HepG2 (cell line): Measurements from ENCODE around the gene C3orf22. TPM values are rescaled to one million over a fixed set of nuclear protein-coding genes. Genes with fewer than 3 reads are reported as not detected.

Experiments
- ATAC-seq: fragments of 200-7000 bp; cut with Tn5 transposase; 3 replicates; pipeline ENCODE4 v1.9.1; 2020; ENCODE audit warnings: mild to moderate bottlenecking, moderate library complexity
- BruUV-seq: library from RNA; stranded (reverse); fragments of 400-500 nt; replicated peaks from 2 replicates; lab custom pipeline; 2021; lab: Mats Ljungman, UMichigan
- CTCF ChIA-PET: fragments of 300-600 bp; formaldehyde crosslinking; extraction: SDS; loops from one replicate; lab custom pipeline; 2021; ENCODE audit warnings: low total read pairs, inconsistent platforms, low intra/inter-chr PET ratio; lab: Yijun Ruan, JAX
- POLR2A ChIA-PET: fragments of 350-600 bp; sonication (Branson Sonifier 250); formaldehyde crosslinking; loops from one replicate; lab custom pipeline; 2020; ENCODE audit warnings: antibody characterized with exemption, inconsistent platforms; lab: Yijun Ruan, JAX
- DNase-seq: peaks from one replicate; pipeline ENCODE4 v3.0.0-alpha.2; 2015; ENCODE audit warnings: low spot score
- FAIRE-seq: peaks from 3 replicates; lab custom pipeline; 2011; peaks lifted over from hg19 to GRCh38; lab: Jason Lieb, UNC
- H2AFZ ChIP-seq: one replicate; pipeline ENCODE4 v1.6.1; 2011; ENCODE audit warnings: low read length, inconsistent platforms
- H3K27ac ChIP-seq: fragments of 300-600 bp; 3 replicates; pipeline ENCODE4 v1.8.0; 2011; ENCODE audit warnings: mixed run types, mild to moderate bottlenecking, mixed read lengths, low read length, inconsistent platforms; ENCODE audit not compliant: insufficient read depth; ENCODE audit errors: extremely low read length
- H3K27me3 ChIP-seq, 2 experiments: fragments of 200-600 bp in 1 of 2; 2 replicates in 1 of 2; 3 replicates in 1 of 2; pipeline versions ENCODE4 v1.6.0 to v1.8.0; 2011; ENCODE audit warnings: low read length in 2 of 2, mild to moderate bottlenecking in 2 of 2, moderate library complexity in 2 of 2, inconsistent platforms in 1 of 2; ENCODE audit not compliant: insufficient read depth in 2 of 2, control insufficient read depth in 1 of 2
- H3K36me3 ChIP-seq, 2 experiments: fragments of 200-600 bp in 1 of 2; replicated peaks in 1 of 2; 2 replicates in 1 of 2; 3 replicates in 1 of 2; pipeline versions ENCODE4 v1.5.1 to v1.8.0; 2011; ENCODE audit warnings: low read length in 2 of 2, inconsistent platforms in 1 of 2; ENCODE audit not compliant: insufficient read depth in 2 of 2, control insufficient read depth in 1 of 2
- H3K4me1 ChIP-seq: 2 replicates; pipeline ENCODE4 v1.5.1; 2012; ENCODE audit warnings: low read length, inconsistent platforms; ENCODE audit not compliant: insufficient read depth
- H3K4me2 ChIP-seq: 2 replicates; pipeline ENCODE4 v1.6.0; 2011; ENCODE audit warnings: low read depth, low read length, inconsistent platforms
- H3K4me3 ChIP-seq, 3 experiments: fragments of 200-600 bp in 1 of 3; sonication (generic), shearing (Covaris generic) in 1 of 3; replicated peaks in 1 of 3; 2 replicates each; pipeline ENCODE4 v1.5.1; 2011 to 2016; ENCODE audit warnings: low read length in 3 of 3, inconsistent platforms in 2 of 3, low read depth in 2 of 3, mild to moderate bottlenecking in 2 of 3, control low read depth in 1 of 3, mixed read lengths in 1 of 3; ENCODE audit not compliant: insufficient read depth in 1 of 3
- H3K79me2 ChIP-seq: one replicate; pipeline ENCODE4 v1.6.1; 2011; ENCODE audit warnings: low read length, inconsistent platforms; ENCODE audit not compliant: insufficient read depth
- H3K9ac ChIP-seq: 2 replicates; pipeline ENCODE4 v1.6.0; 2011; ENCODE audit warnings: mild to moderate bottlenecking, low read depth, low read length, inconsistent platforms; ENCODE audit not compliant: insufficient read depth
- H3K9me3 ChIP-seq: 2 replicates; pipeline ENCODE4 v1.5.1; 2012; ENCODE audit warnings: mild to moderate bottlenecking, low read length
- H4K20me1 ChIP-seq: 2 replicates; pipeline ENCODE4 v1.6.0; 2011; ENCODE audit warnings: inconsistent platforms, mild to moderate bottlenecking, low read length, moderate library complexity; ENCODE audit not compliant: insufficient read depth
- SRSF4 ChIP-seq: fragments of 200-400 bp; formaldehyde crosslinking; IDR thresholded peaks from one replicate; pipeline ENCODE4 v1.6.1; 2018; ENCODE audit warnings: mild to moderate bottlenecking, low read depth, low read length, moderate library complexity; ENCODE audit not compliant: poor library complexity, severe bottlenecking
- ZC3H4 ChIP-seq: sonication (generic); formaldehyde crosslinking; IDR thresholded peaks from 2 replicates; pipeline ENCODE4 v1.4.0; 2020; ENCODE audit warnings: missing genetic modification reagents, borderline replicate concordance
- ZNF180 ChIP-seq: sonication (generic); formaldehyde crosslinking; IDR thresholded peaks from 2 replicates; pipeline ENCODE4 v1.4.0; 2020; ENCODE audit warnings: low read depth, missing genetic modification reagents, borderline replicate concordance
- ZNF407 ChIP-seq: sonication (generic); formaldehyde crosslinking; IDR thresholded peaks from one replicate; pipeline ENCODE4 v1.5.1; 2020; ENCODE audit warnings: mild to moderate bottlenecking, missing genetic modification reagents; ENCODE audit errors: not compliant biosample characterization
- WGBS: methylation state at CpG from one replicate; pipeline ENCODE4 v1.1.6; 2017; ENCODE audit warnings: low lambda C conversion rate; 5-methylcytosine and 5-hydroxymethylcytosine counted together
- in situ Hi-C: cut with HindIII; loops from 2 replicates; pipeline ENCODE4 v1.10.0; 2017; ENCODE audit warnings: low pct_unique_long_range_greater_than_20kb; ENCODE audit not compliant: extremely low pct_ligation_motif_present
- intact Hi-C: fragments of 100-400 bp; cut with micrococcal nuclease; formaldehyde crosslinking; loops from one replicate; pipeline ENCODE4 v1.10.0; 2022; ENCODE audit not compliant: unreplicated experiment
- polyA plus RNA-seq, 8 experiments: library from polyadenylated mRNA; depleted of rRNA in 3 of 8; stranded (reverse) in 7 of 8; unstranded in 1 of 8; fragments of >200 nt; fragmentation: Illumina TruSeq in 4 of 8; extraction: Trizol in 4 of 8; gene quantifications; 2 replicates each; pipeline versions ENCODE4 v1.2.1 to v1.2.3, GENCODE V29; 2011 to 2016; ENCODE audit warnings: low read depth in 4 of 8, missing spikeins in 1 of 8, mixed read lengths in 1 of 8; ENCODE audit not compliant: insufficient read depth in 1 of 8
- total RNA-seq, 5 experiments: library from RNA; depleted of rRNA; stranded (reverse); fragments of >200 nt; fragmentation: Illumina TruSeq; extraction: Trizol; gene quantifications; 2 replicates each; pipeline ENCODE4 v1.2.3, GENCODE V29; 2016; ENCODE audit warnings: low read depth in 1 of 5
- TF ChIP-seq, protein P1 (sequence below): sonication (generic); formaldehyde crosslinking; IDR thresholded peaks from 2 replicates; pipeline ENCODE4 v1.4.0; 2020; ENCODE audit warnings: mild to moderate bottlenecking, missing genetic modification reagents

Gene C3orf22
- total and polyA plus RNA-seq, 2 of the 13 experiments (the other 11 are each of a cell fraction or from before 2014, with no cell fraction given), result not detected

DNA sequence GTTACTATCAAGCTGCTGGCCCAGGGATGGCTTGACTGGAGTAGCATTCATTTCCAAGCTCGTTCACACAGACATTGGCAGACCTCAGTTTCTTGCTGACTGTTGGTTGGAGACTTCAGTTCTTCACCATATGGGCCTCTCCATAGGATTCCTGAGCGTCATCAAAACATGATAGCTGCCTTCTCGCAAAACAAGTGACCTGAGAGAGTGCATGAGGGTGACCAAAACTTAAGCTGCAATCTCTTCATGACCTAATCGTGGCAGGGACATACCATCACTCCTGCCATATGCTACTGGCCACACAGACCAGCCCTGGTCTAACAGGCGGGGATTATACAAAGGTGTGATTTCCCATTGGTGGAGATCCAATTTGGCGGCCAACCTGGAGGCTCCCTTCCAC, 46.0 kb upstream of the C3orf22 start:
- 90% methylated on average over 5 of the region's 6 CpGs for WGBS
- DNase-seq (no peak), FAIRE-seq (no peak), ATAC-seq (no peak)
- Histone ChIP-seq H3K27ac (no peak overlapping the region), H3K9ac (no peak overlapping the region), H3K79me2 (no peaks in the 10 kb centered on the region), H4K20me1 (no peaks in the 10 kb centered on the region), H3K27me3 (no peaks in the 10 kb centered on the region), H2AFZ (no peak overlapping the region), H3K9me3 (no peaks in the 10 kb centered on the region)
- intact Hi-C loops (no loop called here), in situ Hi-C loops (no loop called here)
- BruUV-seq, result no TSS peak
- TF ChIP-seq ZC3H4 (CRISPR knock-in tag) (no peak), SRSF4 (no peak), ZNF407 (CRISPR knock-in tag) (no peak), ZNF180 (CRISPR knock-in tag) (no peak)
- TF ChIP-seq, protein P1, sequence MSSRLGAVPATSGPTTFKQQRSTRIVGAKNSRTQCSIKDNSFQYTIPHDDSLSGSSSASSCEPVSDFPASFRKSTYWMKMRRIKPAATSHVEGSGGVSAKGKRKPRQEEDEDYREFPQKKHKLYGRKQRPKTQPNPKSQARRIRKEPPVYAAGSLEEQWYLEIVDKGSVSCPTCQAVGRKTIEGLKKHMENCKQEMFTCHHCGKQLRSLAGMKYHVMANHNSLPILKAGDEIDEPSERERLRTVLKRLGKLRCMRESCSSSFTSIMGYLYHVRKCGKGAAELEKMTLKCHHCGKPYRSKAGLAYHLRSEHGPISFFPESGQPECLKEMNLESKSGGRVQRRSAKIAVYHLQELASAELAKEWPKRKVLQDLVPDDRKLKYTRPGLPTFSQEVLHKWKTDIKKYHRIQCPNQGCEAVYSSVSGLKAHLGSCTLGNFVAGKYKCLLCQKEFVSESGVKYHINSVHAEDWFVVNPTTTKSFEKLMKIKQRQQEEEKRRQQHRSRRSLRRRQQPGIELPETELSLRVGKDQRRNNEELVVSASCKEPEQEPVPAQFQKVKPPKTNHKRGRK (CRISPR knock-in tag), result no peak
- TF ChIP-seq, all 625 proteins: peak for 0
- Histone ChIP-seq H3K4me1 (peaks cover 6% of the 10 kb centered on the region; the same call in 1 of the 2 replicates), H3K36me3 (peaks cover 2 to 5% of the 10 kb centered on the region in 2 experiments; a peak in 3 of 5 replicates), H3K4me3 (no peak overlapping the region), H3K4me2 (no peak overlapping the region)
- ChIA-PET CTCF (no interaction called here), POLR2A (no interaction called here)
